Parietal lobe (tissue), 1 donor: ENCODE results near the gene TPP2. TPM values are rescaled to one million over a fixed set of nuclear protein-coding genes. Genes with fewer than 3 reads are reported as not detected.

Source experiments
- total RNA-seq: library from RNA; depleted of rRNA; stranded (reverse); fragments of >200 nt; gene quantifications from one replicate; pipeline ENCODE4 v1.2.3, GENCODE V29; 2014

The TPP2 gene
- 76.4 TPM for total RNA-seq

GRCh38 chr13:102596147-102597028 is at the start of gene TPP2:
TSS of gene TPP2 (plus strand) at chr13:102596986. CDS start at chr13:102597039, 53 bp downstream.

GRCh38 chr13:102694937-102695336 is 98.2 kb downstream of the TPP2 start, which contains the start of gene METTL21C:
TSS of gene METTL21C (minus strand) at chr13:102695044. CDS start at chr13:102694498, 546 bp downstream.

Other genes with a start within 250 kb of the TPP2 start
- 61.0 TPM for gene FGF14, start 194.9 kb upstream of the TPP2 start, total RNA-seq
- not detected for gene METTL21C, start 98.1 kb downstream of the TPP2 start, total RNA-seq
- gene TEX30, start 176.8 kb downstream of the TPP2 start, total RNA-seq: 7.5 TPM
- gene POGLUT2, start 202.0 kb downstream of the TPP2 start, total RNA-seq: 9.4 TPM
- 82.0 TPM for gene BIVM, start 202.1 kb downstream of the TPP2 start, total RNA-seq
- gene ERCC5, start 249.0 kb downstream of the TPP2 start, total RNA-seq: 70.1 TPM